Stimulated activated CD8-positive, alpha-beta memory T cell treated with anti-CD3 and anti-CD28 coated beads, Interleukin-12 subunit alpha, Interleukin-12 subunit beta, amount 100 ng/mL, for 24 hours (primary cell): ENCODE results near the gene RCOR1.
"Not testable (repeated sequence)": the region's sequence is repeated elsewhere in the genome, so short reads cannot be mapped to it uniquely, and the experiment has no call there.

Experiments
- DNase-seq: peaks from one replicate; pipeline ENCODE4 v3.0.0-alpha.2; 2020; ENCODE audit errors: extremely low read depth

RCOR1 gene

GRCh38 chr14:102593061-102593824 is 794 bp downstream of the RCOR1 start:
- DNase-seq: no peak

DNA sequence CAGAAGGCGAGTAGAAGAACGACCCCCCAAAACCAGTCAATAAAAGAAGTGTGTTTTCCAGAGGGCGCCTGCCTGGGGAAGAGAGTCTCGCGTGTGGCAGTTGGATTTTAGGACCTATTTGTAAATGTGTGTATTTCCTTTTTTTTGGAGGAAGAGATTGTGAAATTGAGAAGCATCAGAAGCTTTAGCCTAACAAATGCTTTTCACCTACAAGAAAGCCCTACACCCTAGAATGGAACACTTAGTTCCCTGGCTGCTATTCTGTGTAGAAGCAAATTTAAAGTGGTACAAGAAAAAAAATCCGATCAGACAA is 1.3 kb downstream of the RCOR1 start:
- DNase-seq: no peak

GRCh38 chr14:102594514-102595175 is 2.2 kb downstream of the RCOR1 start:
- DNase-seq: no peak

- no peak for DNase-seq
Measured at GRCh38 chr14:102601378-102601925, 9.0 kb downstream of the RCOR1 start.

- DNase-seq: no peak
Measured at GRCh38 chr14:102602421-102603292, 10.2 kb downstream of the RCOR1 start.

GRCh38 chr14:102603293-102603907 is 11.0 kb downstream of the RCOR1 start:
- DNase-seq: no peak

DNA sequence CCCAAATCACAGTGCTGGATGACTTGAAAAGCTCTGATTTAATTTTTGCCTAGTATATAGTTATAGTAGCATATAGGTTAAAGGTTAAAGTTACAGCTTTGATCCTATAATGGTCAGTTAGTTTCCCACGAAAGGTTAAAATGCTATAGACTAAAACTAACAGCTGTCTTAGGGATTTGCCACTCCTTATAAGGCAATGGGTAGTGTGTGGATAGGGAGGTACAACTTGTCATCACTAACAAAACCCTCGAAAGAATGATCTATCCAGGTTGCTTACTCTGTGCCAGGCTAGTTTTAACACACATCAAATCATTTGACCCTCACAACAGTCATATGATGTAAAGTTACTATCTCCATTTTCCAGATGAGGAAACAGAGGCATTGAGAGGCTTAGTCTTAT is 11.7 kb downstream of the RCOR1 start:
- no peak for DNase-seq

- no peak for DNase-seq
Measured at GRCh38 chr14:102605029-102605428, 12.6 kb downstream of the RCOR1 start.

- no peak for DNase-seq
Measured at GRCh38 chr14:102606296-102606695, 13.8 kb downstream of the RCOR1 start.

DNA sequence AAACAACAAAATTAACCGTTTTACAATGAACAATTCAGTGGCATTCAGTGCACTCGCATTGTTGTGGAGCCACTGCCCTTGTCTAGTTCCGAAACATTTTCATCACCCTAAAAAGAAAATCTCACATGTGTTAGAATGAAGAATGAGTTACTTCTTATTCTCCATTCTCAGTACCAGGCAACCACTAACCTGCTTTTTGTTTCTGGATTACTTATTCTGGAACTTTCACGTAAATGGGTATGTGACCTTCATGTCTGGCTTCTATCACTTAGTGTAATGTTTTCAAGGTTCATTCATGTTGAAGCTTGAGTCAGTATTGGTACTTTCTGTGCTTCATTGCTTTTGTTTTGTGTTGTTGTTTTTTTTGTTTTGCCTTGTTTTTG is 15.6 kb downstream of the RCOR1 start:
- DNase-seq: no peak

- DNase-seq: no peak
Measured at GRCh38 chr14:102610968-102611811, 18.7 kb downstream of the RCOR1 start.

GRCh38 chr14:102616318-102616717 is 23.9 kb downstream of the RCOR1 start:
- no peak for DNase-seq

GRCh38 chr14:102616799-102617198 is 24.4 kb downstream of the RCOR1 start:
- no peak for DNase-seq

GRCh38 chr14:102619012-102619411 is 26.6 kb downstream of the RCOR1 start:
- not testable (repeated sequence) for DNase-seq

GRCh38 chr14:102620413-102620812 is 28.0 kb downstream of the RCOR1 start:
- DNase-seq: no peak

GRCh38 chr14:102622262-102622885 is 29.9 kb downstream of the RCOR1 start:
- DNase-seq: no peak

DNA sequence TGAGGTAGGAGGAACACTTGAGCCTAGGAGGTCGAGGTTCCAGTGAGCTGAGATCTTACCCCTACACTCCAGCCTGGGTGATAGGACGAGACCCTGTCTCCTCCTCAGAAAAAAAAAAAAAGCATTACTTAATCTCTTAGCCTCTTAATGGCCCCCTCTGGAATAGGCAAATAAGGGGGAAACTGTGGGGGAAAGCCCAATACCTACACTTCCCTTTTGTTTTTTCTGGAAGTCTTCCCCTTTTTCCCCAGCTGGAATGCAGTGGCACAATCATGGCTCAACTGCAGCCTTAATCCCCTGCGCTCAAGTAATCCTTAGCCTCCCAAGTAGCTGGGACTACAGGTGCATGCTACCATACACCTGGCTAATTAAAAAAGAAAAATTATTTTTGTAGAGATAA is 32.2 kb downstream of the RCOR1 start:
- no peak for DNase-seq

GRCh38 chr14:102625564-102626296 is 33.3 kb downstream of the RCOR1 start:
- no peak for DNase-seq

- no peak for DNase-seq
Measured at GRCh38 chr14:102626530-102626929, 34.1 kb downstream of the RCOR1 start.

- DNase-seq: no peak
Measured at GRCh38 chr14:102629011-102629444, 36.6 kb downstream of the RCOR1 start.
